Measurements from ENCODE around the gene FAM13C.

The FAM13C gene

GRCh38 chr10:59337201-59337652 is 25.1 kb downstream of the FAM13C start:
- Histone ChIP-seq H3K27me3 (ENCODE audit: insufficient read depth, low read length) (0 out of 2 replicates have a peak, but pooled peaks cover 8% of the 10 kb centered on the region), H3K4me1 (ENCODE audit: control insufficient read depth, insufficient read depth, low read length, unreplicated experiment) (no peaks in the 10 kb centered on the region), H3K36me3 (ENCODE audit: insufficient read depth, low read length) (no peaks in the 10 kb centered on the region), H3K4me3 (ENCODE audit: low read depth, low read length) (no peak overlapping the region), H3K79me2 (ENCODE audit: control insufficient read depth, insufficient read depth, low read length, unreplicated experiment) (no peaks in the 10 kb centered on the region), H3K27ac (ENCODE audit: low read depth, low read length) (no peak overlapping the region), H2AFZ (ENCODE audit: low read length, unreplicated experiment) (no peak overlapping the region)

DNA sequence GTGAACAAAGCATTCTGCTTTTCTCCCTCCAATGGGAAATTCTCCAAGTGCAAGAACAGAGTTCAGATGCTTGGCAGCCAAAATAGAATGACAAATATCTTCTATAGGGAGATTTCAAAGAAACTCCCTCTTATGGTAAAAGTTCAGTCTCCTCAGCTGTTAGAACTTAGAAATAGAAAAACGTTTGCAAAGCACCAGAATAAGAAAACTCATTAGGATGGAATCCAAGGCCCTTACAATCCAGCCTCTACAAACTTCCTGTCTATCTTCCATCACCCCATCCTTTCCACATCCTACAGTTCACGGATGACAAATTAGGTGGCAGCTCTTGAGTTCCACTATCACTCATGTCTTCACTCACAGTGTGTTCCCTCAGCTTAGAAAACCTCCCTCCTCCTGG is 25.7 kb downstream of the FAM13C start:
- H3K27ac ChIP-seq (ENCODE audit: low read depth, low read length), result no peak overlapping the region
- no peaks in the 10 kb centered on the region for H3K36me3 ChIP-seq (ENCODE audit: insufficient read depth, low read length)
- no peaks in the 10 kb centered on the region for H3K79me2 ChIP-seq (ENCODE audit: control insufficient read depth, insufficient read depth, low read length, unreplicated experiment)
- H3K4me3 ChIP-seq (ENCODE audit: low read depth, low read length), result no peak overlapping the region
- H2AFZ ChIP-seq (ENCODE audit: low read length, unreplicated experiment), result no peak overlapping the region
- no peaks in the 10 kb centered on the region for H3K4me1 ChIP-seq (ENCODE audit: control insufficient read depth, insufficient read depth, low read length, unreplicated experiment)
- 0 out of 2 replicates have a peak, but pooled peaks cover 5% of the 10 kb centered on the region for H3K27me3 ChIP-seq (ENCODE audit: insufficient read depth, low read length)

DNA sequence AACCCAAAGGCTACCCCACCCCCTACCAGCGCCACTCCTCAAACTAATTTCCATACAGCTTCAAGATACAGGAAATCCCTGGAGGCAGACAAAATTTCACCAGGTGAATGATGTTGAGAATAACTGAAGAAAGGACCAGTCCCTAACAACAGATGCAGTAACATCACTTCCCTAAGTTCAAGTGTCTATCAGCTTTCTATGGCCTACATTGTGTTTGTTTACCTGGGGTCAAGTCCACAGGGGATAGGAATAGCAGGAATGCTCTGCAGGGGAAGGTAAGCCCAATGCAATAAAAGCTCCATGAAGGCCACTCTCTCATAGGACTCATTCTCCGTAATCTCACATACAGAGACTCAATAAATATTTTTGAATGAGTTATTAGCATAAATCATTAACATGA is 26.9 kb downstream of the FAM13C start:
- no peaks in the 10 kb centered on the region for H3K79me2 ChIP-seq (ENCODE audit: control insufficient read depth, insufficient read depth, low read length, unreplicated experiment)
- no peaks in the 10 kb centered on the region for H3K4me1 ChIP-seq (ENCODE audit: control insufficient read depth, insufficient read depth, low read length, unreplicated experiment)
- H3K36me3 ChIP-seq (ENCODE audit: insufficient read depth, low read length), result no peaks in the 10 kb centered on the region
- H2AFZ ChIP-seq (ENCODE audit: low read length, unreplicated experiment), result no peak overlapping the region
- no peak overlapping the region for H3K27ac ChIP-seq (ENCODE audit: low read depth, low read length)
- H3K27me3 ChIP-seq (ENCODE audit: insufficient read depth, low read length), result no peaks in the 10 kb centered on the region
- H3K4me3 ChIP-seq (ENCODE audit: low read depth, low read length), result no peak overlapping the region

DNA sequence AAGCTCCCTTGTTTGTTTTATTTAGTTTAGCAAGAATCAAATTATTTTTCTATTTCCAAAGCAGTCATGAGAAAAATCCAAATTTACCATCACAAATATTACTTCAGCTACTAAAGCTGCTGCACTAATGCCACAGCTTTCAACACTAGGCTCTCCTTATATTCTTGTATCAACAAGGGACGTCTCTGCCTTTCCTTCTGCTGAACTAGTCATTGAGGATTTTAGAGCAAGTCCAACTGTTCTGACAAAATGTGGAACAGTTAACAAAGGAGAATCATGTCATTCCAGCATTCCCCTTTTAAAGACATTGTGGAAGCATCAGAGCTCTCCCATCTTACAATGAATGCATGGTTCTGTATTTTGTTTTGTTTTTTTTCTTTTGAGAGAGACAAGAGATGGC is 28.6 kb downstream of the FAM13C start:
- no peaks in the 10 kb centered on the region for H3K36me3 ChIP-seq (ENCODE audit: insufficient read depth, low read length)
- H3K79me2 ChIP-seq (ENCODE audit: control insufficient read depth, insufficient read depth, low read length, unreplicated experiment), result no peaks in the 10 kb centered on the region
- no peak overlapping the region for H3K4me3 ChIP-seq (ENCODE audit: low read depth, low read length)
- no peak overlapping the region for H3K27ac ChIP-seq (ENCODE audit: low read depth, low read length)
- no peaks in the 10 kb centered on the region for H3K4me1 ChIP-seq (ENCODE audit: control insufficient read depth, insufficient read depth, low read length, unreplicated experiment)
- no peak overlapping the region for H2AFZ ChIP-seq (ENCODE audit: low read length, unreplicated experiment)
- H3K27me3 ChIP-seq (ENCODE audit: insufficient read depth, low read length), result no peaks in the 10 kb centered on the region

DNA sequence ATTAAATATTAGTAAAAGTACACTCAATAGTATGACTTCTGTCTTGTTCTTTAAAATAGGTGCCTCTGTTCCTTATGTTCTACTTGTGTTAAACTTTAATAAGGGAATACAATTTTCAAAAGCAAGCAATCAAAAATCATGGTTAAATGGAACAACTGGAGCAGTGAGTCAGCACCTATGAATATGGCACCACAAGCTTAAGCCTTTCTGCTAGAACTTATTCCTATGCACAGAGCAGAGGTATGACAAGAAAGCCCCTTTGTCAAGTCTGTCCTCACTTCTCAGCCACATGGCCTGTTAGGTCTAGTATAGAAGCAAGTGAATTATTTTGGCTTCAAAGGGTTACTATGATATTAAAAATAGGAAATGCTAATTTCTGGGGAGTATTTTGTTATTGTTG is 29.8 kb downstream of the FAM13C start:
- Histone ChIP-seq H3K27ac (ENCODE audit: low read depth, low read length) (no peak overlapping the region), H3K4me3 (ENCODE audit: low read depth, low read length) (no peak overlapping the region), H3K27me3 (ENCODE audit: insufficient read depth, low read length) (no peaks in the 10 kb centered on the region), H3K79me2 (ENCODE audit: control insufficient read depth, insufficient read depth, low read length, unreplicated experiment) (no peaks in the 10 kb centered on the region), H2AFZ (ENCODE audit: low read length, unreplicated experiment) (no peak overlapping the region), H3K36me3 (ENCODE audit: insufficient read depth, low read length) (no peaks in the 10 kb centered on the region), H3K4me1 (ENCODE audit: control insufficient read depth, insufficient read depth, low read length, unreplicated experiment) (no peaks in the 10 kb centered on the region)

GRCh38 chr10:59331661-59332060 is 30.7 kb downstream of the FAM13C start:
- Histone ChIP-seq H3K4me1 (ENCODE audit: control insufficient read depth, insufficient read depth, low read length, unreplicated experiment) (no peaks in the 10 kb centered on the region), H3K27ac (ENCODE audit: low read depth, low read length) (no peak overlapping the region), H3K36me3 (ENCODE audit: insufficient read depth, low read length) (no peaks in the 10 kb centered on the region), H3K4me3 (ENCODE audit: low read depth, low read length) (no peak overlapping the region), H3K79me2 (ENCODE audit: control insufficient read depth, insufficient read depth, low read length, unreplicated experiment) (no peaks in the 10 kb centered on the region), H2AFZ (ENCODE audit: low read length, unreplicated experiment) (no peak overlapping the region), H3K27me3 (ENCODE audit: insufficient read depth, low read length) (no peaks in the 10 kb centered on the region)

GRCh38 chr10:59325116-59325515 is 37.2 kb downstream of the FAM13C start:
- H3K4me1 ChIP-seq (ENCODE audit: control insufficient read depth, insufficient read depth, low read length, unreplicated experiment), result no peaks in the 10 kb centered on the region
- H2AFZ ChIP-seq (ENCODE audit: low read length, unreplicated experiment), result no peak overlapping the region
- no peak overlapping the region for H3K27ac ChIP-seq (ENCODE audit: low read depth, low read length)
- H3K36me3 ChIP-seq (ENCODE audit: insufficient read depth, low read length), result no peaks in the 10 kb centered on the region
- no peak overlapping the region for H3K4me3 ChIP-seq (ENCODE audit: low read depth, low read length)
- H3K27me3 ChIP-seq (ENCODE audit: insufficient read depth, low read length), result 0 out of 2 replicates have a peak, but pooled peaks cover 8% of the 10 kb centered on the region
- H3K79me2 ChIP-seq (ENCODE audit: control insufficient read depth, insufficient read depth, low read length, unreplicated experiment), result no peaks in the 10 kb centered on the region

DNA sequence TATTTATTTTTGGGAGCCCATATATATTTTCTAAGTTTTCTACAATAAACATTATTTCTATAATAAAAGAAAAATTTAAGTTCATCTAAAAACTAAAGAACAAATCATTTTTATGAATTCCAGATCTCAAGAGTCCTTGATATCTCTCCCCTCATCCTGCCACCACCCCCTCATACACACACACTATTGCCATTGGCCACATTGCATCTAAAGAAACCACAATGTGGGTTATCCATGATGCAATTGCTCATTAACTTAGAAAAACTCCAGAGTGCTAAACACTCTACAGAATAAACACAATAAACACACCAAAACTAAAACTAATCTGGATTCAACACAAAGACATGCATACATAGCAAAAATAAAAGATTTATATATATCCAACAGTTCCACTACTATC is 37.8 kb downstream of the FAM13C start:
- Histone ChIP-seq H3K27ac (ENCODE audit: low read depth, low read length) (no peak overlapping the region), H3K4me1 (ENCODE audit: control insufficient read depth, insufficient read depth, low read length, unreplicated experiment) (no peaks in the 10 kb centered on the region), H3K36me3 (ENCODE audit: insufficient read depth, low read length) (no peaks in the 10 kb centered on the region), H3K4me3 (ENCODE audit: low read depth, low read length) (no peak overlapping the region), H3K27me3 (ENCODE audit: insufficient read depth, low read length) (0 out of 2 replicates have a peak, but pooled peaks cover 8% of the 10 kb centered on the region), H2AFZ (ENCODE audit: low read length, unreplicated experiment) (no peak overlapping the region), H3K79me2 (ENCODE audit: control insufficient read depth, insufficient read depth, low read length, unreplicated experiment) (no peaks in the 10 kb centered on the region)

DNA sequence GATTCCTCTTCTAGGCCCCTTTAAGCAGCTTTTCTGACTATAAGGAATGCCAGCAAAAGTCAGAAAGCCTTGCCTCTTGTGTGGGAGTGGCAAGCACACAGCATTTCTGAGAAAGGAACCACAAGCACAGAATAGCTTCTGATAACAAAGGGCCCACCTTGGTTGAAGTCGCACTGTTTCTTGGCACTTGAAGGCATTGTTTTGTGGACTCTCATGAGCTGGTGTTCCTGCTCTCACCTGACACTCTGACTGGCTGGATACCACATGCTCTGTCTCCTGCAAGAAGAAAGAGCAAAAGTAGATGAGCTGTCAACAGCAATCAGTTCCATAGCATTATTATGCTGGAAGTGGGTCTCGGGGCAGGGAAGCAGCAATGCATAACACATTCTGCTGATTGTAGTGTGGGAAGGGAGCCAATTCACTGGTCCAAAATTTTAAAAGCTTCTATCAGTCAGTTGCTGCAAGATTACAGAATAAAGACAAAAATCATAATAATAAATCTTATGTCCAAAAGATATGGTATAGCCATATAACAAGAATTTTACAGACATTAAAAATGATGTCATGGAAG is 38.4 kb downstream of the FAM13C start:
- Histone ChIP-seq H3K36me3 (ENCODE audit: insufficient read depth, low read length) (no peaks in the 10 kb centered on the region), H3K27ac (ENCODE audit: low read depth, low read length) (no peak overlapping the region), H2AFZ (ENCODE audit: low read length, unreplicated experiment) (no peak overlapping the region), H3K4me3 (ENCODE audit: low read depth, low read length) (no peak overlapping the region), H3K4me1 (ENCODE audit: control insufficient read depth, insufficient read depth, low read length, unreplicated experiment) (no peaks in the 10 kb centered on the region), H3K27me3 (ENCODE audit: insufficient read depth, low read length) (0 out of 2 replicates have a peak, but pooled peaks cover 8% of the 10 kb centered on the region), H3K79me2 (ENCODE audit: control insufficient read depth, insufficient read depth, low read length, unreplicated experiment) (no peaks in the 10 kb centered on the region)

GRCh38 chr10:59323036-59323459 is 39.3 kb downstream of the FAM13C start:
- 0 out of 2 replicates have a peak, but pooled peaks cover 11% of the 10 kb centered on the region for H3K27me3 ChIP-seq (ENCODE audit: insufficient read depth, low read length)
- no peaks in the 10 kb centered on the region for H3K4me1 ChIP-seq (ENCODE audit: control insufficient read depth, insufficient read depth, low read length, unreplicated experiment)
- H3K4me3 ChIP-seq (ENCODE audit: low read depth, low read length), result no peak overlapping the region
- no peaks in the 10 kb centered on the region for H3K36me3 ChIP-seq (ENCODE audit: insufficient read depth, low read length)
- no peak overlapping the region for H2AFZ ChIP-seq (ENCODE audit: low read length, unreplicated experiment)
- H3K79me2 ChIP-seq (ENCODE audit: control insufficient read depth, insufficient read depth, low read length, unreplicated experiment), result no peaks in the 10 kb centered on the region
- H3K27ac ChIP-seq (ENCODE audit: low read depth, low read length), result no peak overlapping the region

DNA sequence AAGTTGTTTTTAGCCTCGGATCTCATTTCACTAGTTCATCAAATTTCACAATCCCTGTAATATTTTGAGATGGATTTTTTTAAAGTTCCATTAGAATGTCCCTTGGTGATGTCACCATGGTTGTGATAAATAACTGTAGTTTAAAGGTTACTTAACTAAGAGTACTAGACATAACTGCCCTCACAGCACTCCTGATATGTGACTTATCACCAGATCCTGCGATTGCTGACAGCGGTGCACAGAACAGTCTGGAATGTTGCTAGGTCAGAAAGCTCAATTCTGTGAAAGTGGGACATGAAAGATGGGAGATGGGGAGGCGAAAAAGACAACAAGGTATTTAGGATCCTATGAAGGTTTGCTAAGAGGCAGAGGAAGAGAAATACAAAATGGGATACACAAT is 40.2 kb downstream of the FAM13C start:
- Histone ChIP-seq H3K4me3 (ENCODE audit: low read depth, low read length) (no peak overlapping the region), H3K27me3 (ENCODE audit: insufficient read depth, low read length) (peaks cover 14% of the 10 kb centered on the region; the same call in 1 of the 2 replicates), H2AFZ (ENCODE audit: low read length, unreplicated experiment) (no peak overlapping the region), H3K27ac (ENCODE audit: low read depth, low read length) (no peak overlapping the region), H3K36me3 (ENCODE audit: insufficient read depth, low read length) (no peaks in the 10 kb centered on the region), H3K4me1 (ENCODE audit: control insufficient read depth, insufficient read depth, low read length, unreplicated experiment) (no peaks in the 10 kb centered on the region), H3K79me2 (ENCODE audit: control insufficient read depth, insufficient read depth, low read length, unreplicated experiment) (no peaks in the 10 kb centered on the region)
